SK-N-SH (cell line): Measurements from ENCODE around the gene SLC22A4. TPM values are rescaled to one million over a fixed set of nuclear protein-coding genes. Genes with fewer than 3 reads are reported as not detected.

Experiments used
- polyA plus RNA-seq, 3 experiments: library from polyadenylated mRNA; depleted of rRNA; stranded (reverse); fragments of >200 nt; gene quantifications; 2 replicates each; pipeline ENCODE4 v1.2.3, GENCODE V29; 2012
- small RNA-seq, 7 experiments: library from RNA; depleted of rRNA; stranded (forward); fragments of <200 nt; gene quantifications; one replicate each; pipeline ENCODE3, GENCODE V24; 2012
- TF ChIP-seq, protein P1 (sequence below): IDR thresholded peaks from 2 replicates; pipeline ENCODE4 v1.4.0; 2012; ENCODE audit warnings: low read depth, borderline replicate concordance

Gene SLC22A4
- polyA plus RNA-seq, 1 of the 3 experiments (the other 2 are of a cell fraction), result 3.3 TPM

DNA sequence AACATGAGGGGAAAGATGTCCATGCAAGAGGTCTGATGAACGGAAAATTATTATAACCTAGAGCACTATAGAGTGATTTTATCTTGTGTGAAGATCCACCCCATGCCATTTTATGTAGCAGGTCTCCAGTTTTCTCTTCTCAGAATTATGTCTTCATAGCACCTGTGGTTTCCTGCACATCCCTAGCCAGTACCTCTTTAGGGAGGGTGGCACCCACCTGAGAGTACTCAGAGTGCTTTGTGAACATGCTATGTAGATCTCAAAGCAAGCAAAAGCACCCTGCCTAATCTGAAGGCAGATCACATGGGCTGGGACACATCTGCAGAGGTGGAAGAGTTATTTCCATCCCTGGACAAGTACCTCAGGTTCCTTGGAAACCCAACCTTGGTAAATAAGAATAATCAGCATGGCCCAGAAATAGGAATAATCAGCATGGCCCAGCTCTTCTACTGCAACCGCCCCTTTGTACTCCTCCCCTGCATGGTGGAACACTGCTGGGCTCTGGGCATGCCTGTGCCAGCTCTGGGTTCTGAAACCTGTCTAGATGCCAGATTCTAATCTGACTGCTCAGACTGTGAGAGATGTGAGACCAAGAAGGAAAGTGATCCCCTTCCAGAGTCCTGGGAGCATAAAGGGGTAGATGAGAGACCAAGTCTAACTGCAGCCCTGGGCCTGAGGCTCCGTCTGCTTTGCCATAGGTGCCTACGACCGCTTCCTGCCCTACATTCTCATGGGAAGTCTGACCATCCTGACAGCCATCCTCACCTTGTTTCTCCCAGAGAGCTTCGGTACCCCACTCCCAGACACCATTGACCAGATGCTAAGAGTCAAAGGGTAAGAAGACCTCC, 99.0 kb downstream of the SLC22A4 start (continued):
- TF ChIP-seq, protein P1, sequence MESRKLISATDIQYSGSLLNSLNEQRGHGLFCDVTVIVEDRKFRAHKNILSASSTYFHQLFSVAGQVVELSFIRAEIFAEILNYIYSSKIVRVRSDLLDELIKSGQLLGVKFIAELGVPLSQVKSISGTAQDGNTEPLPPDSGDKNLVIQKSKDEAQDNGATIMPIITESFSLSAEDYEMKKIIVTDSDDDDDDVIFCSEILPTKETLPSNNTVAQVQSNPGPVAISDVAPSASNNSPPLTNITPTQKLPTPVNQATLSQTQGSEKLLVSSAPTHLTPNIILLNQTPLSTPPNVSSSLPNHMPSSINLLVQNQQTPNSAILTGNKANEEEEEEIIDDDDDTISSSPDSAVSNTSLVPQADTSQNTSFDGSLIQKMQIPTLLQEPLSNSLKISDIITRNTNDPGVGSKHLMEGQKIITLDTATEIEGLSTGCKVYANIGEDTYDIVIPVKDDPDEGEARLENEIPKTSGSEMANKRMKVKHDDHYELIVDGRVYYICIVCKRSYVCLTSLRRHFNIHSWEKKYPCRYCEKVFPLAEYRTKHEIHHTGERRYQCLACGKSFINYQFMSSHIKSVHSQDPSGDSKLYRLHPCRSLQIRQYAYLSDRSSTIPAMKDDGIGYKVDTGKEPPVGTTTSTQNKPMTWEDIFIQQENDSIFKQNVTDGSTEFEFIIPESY, result no peak

Small RNA genes lying within 50 kb of the gene (small RNA-seq; reads per million reads assigned to genes)
- gene MIR3936, result 0 to 0.39 (median 0) reads per million in 7 experiments

Other genes with a start within 250 kb of the SLC22A4 start
- not detected in 2 replicates for gene IL3, start 233.7 kb upstream of the SLC22A4 start, polyA plus RNA-seq (2012; rRNA removed)
- gene CSF2, start 220.6 kb upstream of the SLC22A4 start, polyA plus RNA-seq (2012; rRNA removed), result 0.70 and 0.97 TPM in 2 replicates
- gene P4HA2, start 66.5 kb upstream of the SLC22A4 start, polyA plus RNA-seq (2012; rRNA removed), result 67.2 and 73.5 TPM in 2 replicates
- gene PDLIM4, start 36.7 kb upstream of the SLC22A4 start, polyA plus RNA-seq (2012; rRNA removed), result 45.1 and 57.1 TPM in 2 replicates
- gene SLC22A5, start 75.3 kb downstream of the SLC22A4 start, polyA plus RNA-seq (2012; rRNA removed), result 8.3 and 12.3 TPM in 2 replicates
- gene IRF1, start 196.4 kb downstream of the SLC22A4 start, polyA plus RNA-seq (2012; rRNA removed), result 13.8 and 15.2 TPM in 2 replicates
- not detected in 2 replicates for gene IL5, start 249.1 kb downstream of the SLC22A4 start, polyA plus RNA-seq (2012; rRNA removed)